OCI-LY3 (cell line): ENCODE results near the gene TOR4A.

Source experiments
- EZH2phosphoT487 ChIP-seq: fragments of 200-600 bp; shearing (Covaris generic); IDR thresholded peaks from 2 replicates; pipeline ENCODE4 v1.6.1; 2018; ENCODE audit warnings: antibody characterized with exemption, mixed run types, low read depth
- TF ChIP-seq, protein P1 (sequence below): fragments of 200-600, 300-600 bp; sonication (generic); IDR thresholded peaks from 2 replicates; pipeline ENCODE4 v1.5.1; 2014; ENCODE audit warnings: antibody characterized with exemption, low read length, low read depth

DNA sequence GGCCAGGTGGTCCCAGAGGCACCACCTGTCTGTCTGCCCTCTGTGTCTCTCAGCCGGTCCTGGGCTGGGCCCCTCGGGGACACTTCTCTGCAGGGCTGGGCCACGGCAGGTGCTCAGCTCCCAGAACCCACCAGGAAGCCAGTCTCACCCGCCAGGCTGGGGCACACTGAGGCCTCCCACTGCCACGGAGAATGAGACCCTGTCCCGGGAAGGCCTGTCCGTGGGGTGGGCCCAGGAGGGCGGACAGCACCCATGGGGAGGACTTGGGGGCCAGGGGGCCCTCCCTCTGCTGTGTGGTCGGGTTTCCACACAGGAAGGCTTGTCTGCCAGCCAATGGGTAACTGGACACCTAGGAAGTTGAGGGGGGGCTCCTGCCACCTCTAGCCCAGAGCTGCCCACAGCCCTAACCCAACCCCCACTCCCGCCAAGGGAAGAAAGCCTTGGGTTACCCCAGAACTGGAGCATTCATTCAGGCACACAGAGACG is 40.5 kb upstream of the TOR4A start:
- TF ChIP-seq, protein P1, sequence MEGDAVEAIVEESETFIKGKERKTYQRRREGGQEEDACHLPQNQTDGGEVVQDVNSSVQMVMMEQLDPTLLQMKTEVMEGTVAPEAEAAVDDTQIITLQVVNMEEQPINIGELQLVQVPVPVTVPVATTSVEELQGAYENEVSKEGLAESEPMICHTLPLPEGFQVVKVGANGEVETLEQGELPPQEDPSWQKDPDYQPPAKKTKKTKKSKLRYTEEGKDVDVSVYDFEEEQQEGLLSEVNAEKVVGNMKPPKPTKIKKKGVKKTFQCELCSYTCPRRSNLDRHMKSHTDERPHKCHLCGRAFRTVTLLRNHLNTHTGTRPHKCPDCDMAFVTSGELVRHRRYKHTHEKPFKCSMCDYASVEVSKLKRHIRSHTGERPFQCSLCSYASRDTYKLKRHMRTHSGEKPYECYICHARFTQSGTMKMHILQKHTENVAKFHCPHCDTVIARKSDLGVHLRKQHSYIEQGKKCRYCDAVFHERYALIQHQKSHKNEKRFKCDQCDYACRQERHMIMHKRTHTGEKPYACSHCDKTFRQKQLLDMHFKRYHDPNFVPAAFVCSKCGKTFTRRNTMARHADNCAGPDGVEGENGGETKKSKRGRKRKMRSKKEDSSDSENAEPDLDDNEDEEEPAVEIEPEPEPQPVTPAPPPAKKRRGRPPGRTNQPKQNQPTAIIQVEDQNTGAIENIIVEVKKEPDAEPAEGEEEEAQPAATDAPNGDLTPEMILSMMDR = no peak
- no peak for TF ChIP-seq EZH2phosphoT487
